ENCODE data around the gene PRKG2. TPM values are rescaled to one million over a fixed set of nuclear protein-coding genes. Genes with fewer than 3 reads are reported as not detected.

PRKG2 gene
- total RNA-seq, 4 donors from 2014 or later, result 0.44 to 4.1 (median 1.1) TPM

DNA sequence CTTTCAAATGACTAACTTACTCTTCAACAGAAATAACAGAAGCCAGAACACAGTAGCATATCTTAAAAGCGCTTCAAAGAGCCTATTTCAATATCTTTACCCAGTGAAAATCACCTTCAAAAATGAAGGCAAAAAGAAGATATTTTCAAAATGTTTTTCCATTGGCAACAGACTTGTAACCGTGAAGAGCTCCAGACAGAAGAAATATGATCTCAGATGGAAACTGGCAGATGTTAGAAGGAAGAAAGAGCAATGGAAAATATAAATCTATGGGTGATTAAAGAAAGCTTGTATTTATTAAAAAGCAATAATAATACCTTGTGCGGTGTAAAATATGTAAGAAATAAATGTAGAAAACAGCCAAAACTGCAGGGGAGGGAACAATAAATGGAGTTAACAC, 35.7 kb downstream of the PRKG2 start:
- no peak for TF ChIP-seq CTCF (IDR thresholded peaks at IDR 0.05; ENCODE audit: low read depth)

DNA sequence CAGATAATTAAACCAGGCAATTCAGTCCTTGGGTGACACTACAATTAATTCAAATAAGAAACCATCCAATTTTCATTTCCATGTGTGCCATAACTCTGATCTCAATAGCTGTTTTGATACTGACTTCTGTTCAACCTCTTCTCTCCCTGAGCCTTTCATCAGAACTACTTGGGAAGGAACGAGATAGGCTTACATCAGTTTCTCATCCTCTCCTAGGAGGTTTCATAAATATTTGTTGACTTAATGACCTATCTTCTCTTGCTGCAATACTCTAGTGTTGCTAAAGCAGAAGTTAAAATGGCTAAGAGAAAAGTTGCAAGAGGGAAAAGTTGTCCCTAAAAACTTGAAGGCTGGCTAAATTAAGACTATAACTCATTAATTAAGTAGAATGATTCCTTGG, 41.8 kb downstream of the PRKG2 start:
- TF ChIP-seq CTCF (IDR thresholded peaks at IDR 0.05; ENCODE audit: low read depth), result no peak

DNA sequence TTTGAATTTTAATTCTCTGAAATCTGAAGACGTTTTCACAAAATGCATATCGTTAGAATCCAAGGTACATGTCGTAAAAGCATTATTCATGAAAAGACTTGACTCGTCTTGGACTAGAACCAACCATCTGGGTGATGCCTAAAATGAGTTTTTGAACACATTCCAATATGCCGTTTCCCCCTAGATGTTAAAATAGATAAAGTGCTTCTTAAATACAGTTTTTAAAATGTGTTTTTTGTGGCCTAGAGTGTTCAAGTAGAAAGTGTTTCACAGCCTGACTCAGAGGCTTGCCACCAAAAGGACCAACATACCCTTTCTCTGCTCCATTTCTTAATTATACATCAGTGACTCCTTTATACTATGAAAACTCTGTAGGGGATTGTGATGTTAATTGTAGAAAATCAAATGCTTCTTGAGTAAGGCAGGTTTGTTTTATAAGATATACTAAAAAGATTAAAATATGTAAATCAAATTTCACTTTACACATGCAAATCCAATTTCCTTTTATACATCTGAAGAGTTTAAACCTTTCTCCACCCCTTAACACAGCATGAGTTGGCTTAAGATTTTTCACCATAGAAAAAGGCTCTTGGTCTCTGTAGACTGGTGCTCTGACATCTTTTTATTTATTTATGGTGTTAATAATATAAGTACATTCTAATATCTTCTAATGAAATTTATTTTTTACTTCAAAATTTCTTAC, 48.4 kb downstream of the PRKG2 start:
- no peak for TF ChIP-seq CTCF (IDR thresholded peaks at IDR 0.05; ENCODE audit: low read depth)

DNA sequence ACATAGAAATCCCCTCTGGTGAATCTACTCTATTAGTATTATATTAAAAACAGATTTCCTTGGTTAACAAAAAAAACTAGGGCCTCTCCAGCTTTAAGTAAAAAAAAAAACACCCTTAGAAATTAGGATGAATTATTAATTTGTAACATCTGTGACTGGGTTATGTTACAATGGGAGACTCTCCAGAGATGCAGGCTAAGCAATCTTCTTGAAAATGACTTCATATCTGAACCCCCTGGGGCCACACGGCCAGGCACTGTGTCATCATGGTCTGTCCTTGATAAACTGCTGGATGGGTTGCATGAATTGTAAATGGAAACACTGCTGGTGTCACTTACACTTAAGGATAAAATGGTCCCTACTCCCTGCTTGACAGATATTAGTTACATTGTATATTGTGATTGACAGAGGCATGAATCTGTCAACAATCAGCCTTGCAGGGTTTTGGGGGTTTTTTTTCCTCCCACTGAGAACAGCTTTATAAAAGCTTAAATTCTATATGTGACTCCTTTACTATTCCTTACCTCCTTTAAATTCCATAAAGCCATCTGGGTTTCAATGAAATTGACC, 49.1 kb downstream of the PRKG2 start:
- TF ChIP-seq CTCF (IDR thresholded peaks at IDR 0.05; ENCODE audit: low read depth), result no peak

GRCh38 chr4:81164623-81165416, 50.2 kb downstream of the PRKG2 start:
- no peak for TF ChIP-seq CTCF (IDR thresholded peaks at IDR 0.05; ENCODE audit: low read depth)

DNA sequence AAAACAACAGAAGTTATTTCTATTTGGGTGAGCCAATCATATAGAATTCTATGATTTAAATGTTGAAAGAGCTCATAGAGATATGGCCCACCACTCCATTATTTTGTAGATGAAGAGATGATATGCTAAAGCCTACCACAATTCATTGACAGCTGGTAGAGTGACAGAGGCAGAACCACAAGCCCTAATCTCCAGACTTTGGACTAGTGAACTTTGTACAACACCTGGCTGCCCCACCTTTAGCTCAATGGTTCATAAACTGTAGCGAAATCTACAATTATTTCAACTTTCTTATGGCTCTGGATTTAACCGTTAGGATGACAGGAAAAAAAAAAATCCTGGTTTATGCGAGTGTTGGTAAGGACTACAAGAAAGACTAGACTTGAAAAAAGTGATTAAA, 50.9 kb downstream of the PRKG2 start:
- TF ChIP-seq CTCF (IDR thresholded peaks at IDR 0.05; ENCODE audit: low read depth), result no peak

GRCh38 chr4:81162752-81163458, 52.1 kb downstream of the PRKG2 start:
- TF ChIP-seq CTCF (IDR thresholded peaks at IDR 0.05; ENCODE audit: low read depth), result no peak
